ENCODE measurements around the gene APBA2.

The APBA2 gene

DNA sequence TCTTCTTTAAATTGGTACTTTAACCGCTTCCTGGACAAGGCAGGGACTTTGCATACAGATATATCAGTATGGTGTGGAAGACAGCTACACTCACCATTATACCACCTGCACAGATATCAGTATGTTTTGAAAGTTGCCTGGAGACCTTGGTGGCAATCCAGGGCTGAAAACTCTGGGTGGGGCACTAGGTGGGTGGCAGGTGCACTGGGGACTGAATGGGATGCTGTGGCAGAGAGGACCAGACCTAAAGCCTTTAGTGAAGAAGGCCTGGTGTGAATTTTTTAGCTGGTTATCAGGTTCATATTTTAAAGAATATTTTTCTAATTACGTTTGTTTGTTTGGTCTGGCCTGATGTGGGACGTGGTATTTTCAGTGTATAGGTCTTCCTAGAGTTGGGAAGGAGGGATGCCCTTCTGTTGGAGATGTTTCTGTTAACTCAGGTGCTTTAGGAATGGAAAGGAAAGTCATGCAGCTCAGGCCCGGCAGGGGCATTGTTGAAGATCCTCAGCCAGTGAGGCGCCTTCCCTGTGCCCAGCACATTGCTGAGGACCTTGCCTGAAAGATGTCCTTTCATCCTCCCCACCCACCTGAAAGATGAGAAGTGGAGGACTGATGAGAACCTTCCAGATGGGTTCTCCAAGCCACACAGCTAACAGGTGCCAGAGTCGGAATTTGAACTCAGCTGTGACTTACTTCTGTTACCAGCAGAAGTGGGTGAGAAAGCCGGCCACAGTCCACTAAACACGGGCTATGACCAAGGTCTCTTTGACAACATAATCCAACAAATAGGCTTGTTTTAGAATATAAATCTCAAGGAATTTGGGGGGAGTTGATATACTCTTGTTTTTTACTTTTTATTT is 77.3 kb downstream of the APBA2 start:
- Histone ChIP-seq H3K36me3 (ENCODE audit: low read depth) (no peaks in the 10 kb centered on the region), H3K4me1 (ENCODE audit: insufficient read depth, poor library complexity, severe bottlenecking) (peaks cover 4% of the 10 kb centered on the region), H3K9me3 (ENCODE audit: severe bottlenecking) (no peaks in the 10 kb centered on the region), H3K27me3 (ENCODE audit: insufficient read depth, poor library complexity, severe bottlenecking) (no peaks in the 10 kb centered on the region), H3K27ac (ENCODE audit: poor library complexity, severe bottlenecking) (no peak overlapping the region), H3K4me3 (ENCODE audit: severe bottlenecking) (no peak overlapping the region)
- TF ChIP-seq, protein P1, sequence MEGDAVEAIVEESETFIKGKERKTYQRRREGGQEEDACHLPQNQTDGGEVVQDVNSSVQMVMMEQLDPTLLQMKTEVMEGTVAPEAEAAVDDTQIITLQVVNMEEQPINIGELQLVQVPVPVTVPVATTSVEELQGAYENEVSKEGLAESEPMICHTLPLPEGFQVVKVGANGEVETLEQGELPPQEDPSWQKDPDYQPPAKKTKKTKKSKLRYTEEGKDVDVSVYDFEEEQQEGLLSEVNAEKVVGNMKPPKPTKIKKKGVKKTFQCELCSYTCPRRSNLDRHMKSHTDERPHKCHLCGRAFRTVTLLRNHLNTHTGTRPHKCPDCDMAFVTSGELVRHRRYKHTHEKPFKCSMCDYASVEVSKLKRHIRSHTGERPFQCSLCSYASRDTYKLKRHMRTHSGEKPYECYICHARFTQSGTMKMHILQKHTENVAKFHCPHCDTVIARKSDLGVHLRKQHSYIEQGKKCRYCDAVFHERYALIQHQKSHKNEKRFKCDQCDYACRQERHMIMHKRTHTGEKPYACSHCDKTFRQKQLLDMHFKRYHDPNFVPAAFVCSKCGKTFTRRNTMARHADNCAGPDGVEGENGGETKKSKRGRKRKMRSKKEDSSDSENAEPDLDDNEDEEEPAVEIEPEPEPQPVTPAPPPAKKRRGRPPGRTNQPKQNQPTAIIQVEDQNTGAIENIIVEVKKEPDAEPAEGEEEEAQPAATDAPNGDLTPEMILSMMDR (IDR thresholded peaks at IDR 0.05; ENCODE audit: poor library complexity, severe bottlenecking) = no peak
- no peak for ATAC-seq (ENCODE audit: low read depth)
- no peak for DNase-seq (ENCODE audit: low spot score)

DNA sequence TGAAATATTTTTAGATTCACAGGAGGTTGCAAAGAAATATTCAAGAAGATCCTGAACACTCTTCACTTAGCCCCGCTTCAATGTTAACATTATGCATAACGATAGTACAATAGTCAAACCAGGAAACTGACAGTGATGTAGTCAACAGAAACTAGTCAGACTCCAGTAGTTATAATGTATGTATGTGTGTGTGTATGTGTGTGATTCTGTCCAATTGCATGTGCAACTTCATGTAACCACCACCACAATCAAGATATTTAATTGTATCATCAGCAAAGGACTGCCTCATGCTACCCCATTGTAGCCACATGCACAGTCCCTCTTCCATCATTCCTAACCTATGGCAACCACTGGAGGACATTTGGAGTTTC is 77.9 kb downstream of the APBA2 start:
- peaks cover 4% of the 10 kb centered on the region for H3K4me1 ChIP-seq (ENCODE audit: insufficient read depth, poor library complexity, severe bottlenecking)
- no peak for ATAC-seq (ENCODE audit: low read depth)

DNA sequence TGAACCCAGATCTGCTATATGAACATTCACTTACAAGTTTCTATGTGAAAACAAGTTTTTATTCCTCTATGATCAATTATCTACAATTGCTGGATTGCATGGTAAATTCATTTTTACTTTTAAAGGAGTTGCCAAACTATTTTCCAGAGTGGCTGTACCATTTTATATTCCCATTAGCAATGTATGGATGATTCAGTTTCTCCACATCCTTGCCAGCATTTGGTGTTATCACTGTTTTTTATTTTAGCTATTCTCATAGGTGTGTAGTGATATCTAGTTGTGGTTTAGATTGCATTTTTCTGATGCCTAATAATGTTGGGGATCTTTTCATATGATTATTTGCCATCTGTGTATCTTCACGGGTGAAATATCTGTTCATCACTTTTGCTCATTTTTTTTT is 78.3 kb downstream of the APBA2 start:
- Histone ChIP-seq H3K36me3 (ENCODE audit: low read depth) (no peaks in the 10 kb centered on the region), H3K27ac (ENCODE audit: poor library complexity, severe bottlenecking) (no peak overlapping the region), H3K4me3 (ENCODE audit: severe bottlenecking) (no peak overlapping the region), H3K27me3 (ENCODE audit: insufficient read depth, poor library complexity, severe bottlenecking) (no peaks in the 10 kb centered on the region), H3K9me3 (ENCODE audit: severe bottlenecking) (no peaks in the 10 kb centered on the region), H3K4me1 (ENCODE audit: insufficient read depth, poor library complexity, severe bottlenecking) (peaks cover 4% of the 10 kb centered on the region)
- no peak for ATAC-seq (ENCODE audit: low read depth)
- TF ChIP-seq, protein P1 (IDR thresholded peaks at IDR 0.05; ENCODE audit: poor library complexity, severe bottlenecking) = no peak
- no peak for DNase-seq (ENCODE audit: low spot score)

More for the DNA sequence above, 77.9 kb downstream of the APBA2 start:
- no peaks in the 10 kb centered on the region for H3K27me3 ChIP-seq (ENCODE audit: insufficient read depth, poor library complexity, severe bottlenecking)
- DNase-seq (ENCODE audit: low spot score) = no peak
- no peak overlapping the region for H3K4me3 ChIP-seq (ENCODE audit: severe bottlenecking)
- no peaks in the 10 kb centered on the region for H3K9me3 ChIP-seq (ENCODE audit: severe bottlenecking)
- TF ChIP-seq, protein P1 (IDR thresholded peaks at IDR 0.05; ENCODE audit: poor library complexity, severe bottlenecking) = no peak
- H3K27ac ChIP-seq (ENCODE audit: poor library complexity, severe bottlenecking) = no peak overlapping the region
- no peaks in the 10 kb centered on the region for H3K36me3 ChIP-seq (ENCODE audit: low read depth)

DNA sequence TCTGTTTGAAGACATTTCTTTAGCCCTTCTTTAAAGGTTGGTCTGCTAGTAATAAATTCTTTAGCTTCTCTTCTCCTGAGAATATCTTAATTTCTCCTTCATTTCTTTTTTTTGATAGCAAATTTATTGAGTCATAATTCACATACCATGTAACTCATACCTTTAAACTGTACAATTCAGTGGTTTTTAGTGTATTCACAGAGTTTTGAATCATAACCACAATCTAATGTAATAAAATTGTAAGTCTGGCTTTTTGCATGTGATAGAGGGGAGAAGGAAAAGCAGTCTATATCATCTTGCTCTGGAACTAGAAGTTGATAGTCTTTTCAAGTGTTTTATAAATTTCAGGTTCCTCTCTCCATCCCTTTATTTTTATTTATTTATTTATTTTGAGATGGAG is 81.3 kb downstream of the APBA2 start:
- no peaks in the 10 kb centered on the region for H3K4me1 ChIP-seq (ENCODE audit: insufficient read depth, poor library complexity, severe bottlenecking)
- ATAC-seq (ENCODE audit: low read depth) = no peak
- H3K4me3 ChIP-seq (ENCODE audit: severe bottlenecking) = no peak overlapping the region
- H3K27me3 ChIP-seq (ENCODE audit: insufficient read depth, poor library complexity, severe bottlenecking) = no peaks in the 10 kb centered on the region
- no peaks in the 10 kb centered on the region for H3K9me3 ChIP-seq (ENCODE audit: severe bottlenecking)
- TF ChIP-seq, protein P1 (IDR thresholded peaks at IDR 0.05; ENCODE audit: poor library complexity, severe bottlenecking) = no peak
- H3K36me3 ChIP-seq (ENCODE audit: low read depth) = no peaks in the 10 kb centered on the region
- DNase-seq (ENCODE audit: low spot score) = no peak
- H3K27ac ChIP-seq (ENCODE audit: poor library complexity, severe bottlenecking) = no peak overlapping the region

DNA sequence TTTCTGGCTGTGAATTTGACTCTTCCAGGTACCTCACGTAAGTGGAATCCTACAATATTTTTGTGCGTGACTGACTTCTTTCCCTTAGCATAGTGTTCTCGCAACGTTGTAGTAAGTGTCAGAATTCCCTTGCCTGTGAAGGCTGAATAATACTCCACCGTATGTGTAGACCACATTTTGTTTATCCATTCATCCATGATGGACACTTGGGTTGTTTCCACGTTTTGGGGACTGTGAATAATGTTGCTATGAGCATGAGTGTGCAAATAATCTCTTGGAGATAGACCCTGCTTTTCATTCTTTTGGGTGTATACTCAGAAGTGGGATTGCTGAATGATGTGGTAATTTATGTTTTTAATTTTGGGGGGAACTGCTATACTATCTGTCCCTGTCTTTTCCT is 82.2 kb downstream of the APBA2 start:
- TF ChIP-seq, protein P1 (IDR thresholded peaks at IDR 0.05; ENCODE audit: poor library complexity, severe bottlenecking) = no peak
- H3K36me3 ChIP-seq (ENCODE audit: low read depth) = no peaks in the 10 kb centered on the region
- H3K4me3 ChIP-seq (ENCODE audit: severe bottlenecking) = no peak overlapping the region
- no peaks in the 10 kb centered on the region for H3K9me3 ChIP-seq (ENCODE audit: severe bottlenecking)
- ATAC-seq (ENCODE audit: low read depth) (no peak), DNase-seq (ENCODE audit: low spot score) (no peak)
- no peaks in the 10 kb centered on the region for H3K4me1 ChIP-seq (ENCODE audit: insufficient read depth, poor library complexity, severe bottlenecking)
- H3K27me3 ChIP-seq (ENCODE audit: insufficient read depth, poor library complexity, severe bottlenecking) = no peaks in the 10 kb centered on the region
- no peak overlapping the region for H3K27ac ChIP-seq (ENCODE audit: poor library complexity, severe bottlenecking)
